GM23338 (cell line): Measurements from ENCODE around the gene LRRFIP1. TPM values are rescaled to one million over a fixed set of nuclear protein-coding genes. Genes with fewer than 3 reads are reported as not detected.

ENCODE experiments used
- ATAC-seq: fragments of 200-7000 bp; cut with Tn5 transposase; 3 replicates; pipeline ENCODE4 v1.9.1; 2020
- DNase-seq: peaks from one replicate; pipeline ENCODE4 v3.0.0-alpha.2; 2015; ENCODE audit warnings: low spot score
- H2AFZ ChIP-seq: fragments of 200-600 bp; sonication (generic); 2 replicates; pipeline ENCODE4 v1.8.0; 2016; ENCODE audit warnings: antibody characterized with exemption, mild to moderate bottlenecking, moderate library complexity
- H3F3A ChIP-seq: fragments of 200-600 bp; sonication (generic); replicated peaks from 2 replicates; pipeline ENCODE4 v1.8.0; 2017; ENCODE audit warnings: antibody characterized with exemption, mixed run types, low read depth
- H3K27ac ChIP-seq: fragments of 200-600 bp; sonication (generic); 2 replicates; pipeline ENCODE4 v1.6.1; 2016; ENCODE audit warnings: low read depth
- H3K27me3 ChIP-seq: fragments of 200-600 bp; sonication (generic); 2 replicates; pipeline ENCODE4 v1.8.0; 2016; ENCODE audit warnings: mild to moderate bottlenecking, mixed run types, moderate library complexity; ENCODE audit not compliant: insufficient read depth
- H3K36me3 ChIP-seq: fragments of 200-600 bp; sonication (generic); 2 replicates; pipeline ENCODE4 v1.8.0; 2016; ENCODE audit warnings: mild to moderate bottlenecking; ENCODE audit not compliant: insufficient read depth
- H3K4me1 ChIP-seq: fragments of 200-600 bp; sonication (generic); 2 replicates; pipeline ENCODE4 v1.8.0; 2016; ENCODE audit warnings: mild to moderate bottlenecking, moderate library complexity; ENCODE audit not compliant: insufficient read depth
- H3K4me2 ChIP-seq: fragments of 200-600 bp; sonication (generic); 2 replicates; pipeline ENCODE4 v1.7.1; 2017; ENCODE audit warnings: mixed run types
- H3K4me3 ChIP-seq: fragments of 200-600 bp; sonication (generic); 2 replicates; pipeline ENCODE4 v1.6.1; 2016; ENCODE audit warnings: mixed run types
- H3K79me2 ChIP-seq: fragments of 200-600 bp; sonication (generic); replicated peaks from 2 replicates; pipeline ENCODE4 v1.8.0; 2017; ENCODE audit warnings: mild to moderate bottlenecking; ENCODE audit not compliant: insufficient read depth
- H3K9me2 ChIP-seq: fragments of 200-600 bp; sonication (generic); 2 replicates; pipeline ENCODE4 v1.8.0; 2017; ENCODE audit not compliant: insufficient read depth
- H4K20me1 ChIP-seq: fragments of 200-600 bp; sonication (generic); replicated peaks from 2 replicates; pipeline ENCODE4 v1.8.0; 2017; ENCODE audit warnings: mild to moderate bottlenecking; ENCODE audit not compliant: insufficient read depth
- H3K27ac Mint-ChIP-seq: 2 replicates; pipeline ENCODE4 v1.8.0; 2020; ENCODE audit warnings: inconsistent platforms, mild to moderate bottlenecking, moderate library complexity, mixed read lengths
- H3K27me3 Mint-ChIP-seq: 3 replicates; pipeline ENCODE4 v1.8.0; 2022; ENCODE audit warnings: low read depth, mild to moderate bottlenecking, moderate library complexity, mixed read lengths, inconsistent platforms; ENCODE audit not compliant: insufficient read depth, poor library complexity
- H3K36me3 Mint-ChIP-seq: 3 replicates; pipeline ENCODE4 v1.8.0; 2021; ENCODE audit warnings: low read depth, mild to moderate bottlenecking, inconsistent platforms, moderate library complexity, mixed read lengths
- H3K4me1 Mint-ChIP-seq: 3 replicates; pipeline ENCODE4 v1.8.0; 2020; ENCODE audit warnings: mild to moderate bottlenecking, inconsistent platforms, mixed read lengths
- H3K4me3 Mint-ChIP-seq: 3 replicates; pipeline ENCODE4 v1.8.0; 2021; ENCODE audit warnings: moderate library complexity, mild to moderate bottlenecking, inconsistent platforms, mixed read lengths
- H3K9me3 Mint-ChIP-seq: 3 replicates; pipeline ENCODE4 v1.8.0; 2020; ENCODE audit warnings: moderate library complexity, mild to moderate bottlenecking, inconsistent platforms, mixed read lengths
- CREB1 ChIP-seq: fragments of 250-450 bp; sonication (Bioruptor Pico); IDR thresholded peaks from 2 replicates; pipeline ENCODE4 v1.5.0; 2020; ENCODE audit warnings: low read depth, mild to moderate bottlenecking, moderate library complexity
- EZH2 ChIP-seq: fragments of 200-600 bp; sonication (generic); IDR thresholded peaks from one replicate; pipeline ENCODE4 v1.8.0; 2017; ENCODE audit warnings: antibody characterized with exemption, mild to moderate bottlenecking, low read depth; ENCODE audit not compliant: unreplicated experiment
- EZH2phosphoT487 ChIP-seq: fragments of 200-600 bp; sonication (generic); IDR thresholded peaks from one replicate; pipeline ENCODE4 v1.8.1; 2018; ENCODE audit warnings: antibody characterized with exemption; ENCODE audit not compliant: unreplicated experiment
- JUNB ChIP-seq: IDR thresholded peaks from one replicate; pipeline ENCODE4 v1.6.1; 2016; ENCODE audit warnings: antibody characterized with exemption; ENCODE audit not compliant: unreplicated experiment
- NANOG ChIP-seq: IDR thresholded peaks from 2 replicates; pipeline ENCODE4 v1.6.1; 2016; ENCODE audit warnings: antibody characterized with exemption, borderline replicate concordance
- STAT1 ChIP-seq: IDR thresholded peaks from one replicate; pipeline ENCODE4 v1.6.1; 2016; ENCODE audit warnings: antibody characterized with exemption; ENCODE audit not compliant: unreplicated experiment
- ZNF114 ChIP-seq: fragments of 250-450 bp; sonication (Bioruptor Pico); IDR thresholded peaks from 2 replicates; pipeline ENCODE4 v1.5.0; 2020; ENCODE audit warnings: mild to moderate bottlenecking, moderate library complexity
- ZNF331 ChIP-seq: fragments of 250-450 bp; sonication (Bioruptor Pico); IDR thresholded peaks from 2 replicates; pipeline ENCODE4 v1.5.0; 2020; ENCODE audit warnings: low read depth, mild to moderate bottlenecking, moderate library complexity
- polyA plus RNA-seq: library from polyadenylated mRNA; unstranded; fragments of >200 nt; fragmentation: Nextera tagmentation; extraction: Ambion mirVana; gene quantifications from 2 replicates; pipeline ENCODE4 v1.2.1, GENCODE V29; 2016
- total RNA-seq: library from RNA; depleted of rRNA; stranded (reverse); fragments of >200 nt; shearing (Covaris generic); gene quantifications from 2 replicates; pipeline ENCODE4 v1.2.3, GENCODE V29; 2014
- TF ChIP-seq, protein P1 (sequence below): fragments of 250-450 bp; sonication (Bioruptor Pico); IDR thresholded peaks from 2 replicates; pipeline ENCODE4 v1.5.0; 2020; ENCODE audit warnings: mild to moderate bottlenecking, moderate library complexity

The LRRFIP1 gene
- total and polyA plus RNA-seq, 2 experiments from 2014 or later, result 59.6 to 178 TPM

DNA sequence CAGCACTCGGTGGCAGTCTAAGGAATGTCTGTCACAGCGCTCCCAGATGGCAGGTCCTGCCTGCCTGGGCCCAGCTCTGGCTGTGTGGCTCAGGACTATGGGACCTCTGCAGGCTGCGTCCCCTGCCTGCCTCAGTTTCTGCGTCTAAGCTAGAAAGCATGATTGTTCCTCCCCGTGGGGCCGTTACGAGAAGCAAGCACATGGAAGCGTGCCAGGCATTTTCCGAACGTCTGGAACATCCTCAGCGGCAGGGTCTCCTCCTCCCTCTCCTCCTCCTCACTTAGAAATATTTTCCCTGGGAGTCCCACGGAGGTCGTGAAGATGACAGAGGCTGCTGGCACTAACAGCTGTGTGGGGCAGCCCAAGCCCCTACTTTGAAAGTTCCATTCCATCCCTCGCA lies 43.3 kb downstream of the LRRFIP1 start (continued):
- no peak for TF ChIP-seq EZH2phosphoT487
- TF ChIP-seq CREB1 (CRISPR knock-in tag), result no peak
- TF ChIP-seq JUNB, result no peak
- TF ChIP-seq ZNF114 (CRISPR knock-in tag), result no peak
- no peak for TF ChIP-seq NANOG
- no peak for TF ChIP-seq STAT1
- TF ChIP-seq ZNF331 (CRISPR knock-in tag), result no peak
- TF ChIP-seq, protein P1, sequence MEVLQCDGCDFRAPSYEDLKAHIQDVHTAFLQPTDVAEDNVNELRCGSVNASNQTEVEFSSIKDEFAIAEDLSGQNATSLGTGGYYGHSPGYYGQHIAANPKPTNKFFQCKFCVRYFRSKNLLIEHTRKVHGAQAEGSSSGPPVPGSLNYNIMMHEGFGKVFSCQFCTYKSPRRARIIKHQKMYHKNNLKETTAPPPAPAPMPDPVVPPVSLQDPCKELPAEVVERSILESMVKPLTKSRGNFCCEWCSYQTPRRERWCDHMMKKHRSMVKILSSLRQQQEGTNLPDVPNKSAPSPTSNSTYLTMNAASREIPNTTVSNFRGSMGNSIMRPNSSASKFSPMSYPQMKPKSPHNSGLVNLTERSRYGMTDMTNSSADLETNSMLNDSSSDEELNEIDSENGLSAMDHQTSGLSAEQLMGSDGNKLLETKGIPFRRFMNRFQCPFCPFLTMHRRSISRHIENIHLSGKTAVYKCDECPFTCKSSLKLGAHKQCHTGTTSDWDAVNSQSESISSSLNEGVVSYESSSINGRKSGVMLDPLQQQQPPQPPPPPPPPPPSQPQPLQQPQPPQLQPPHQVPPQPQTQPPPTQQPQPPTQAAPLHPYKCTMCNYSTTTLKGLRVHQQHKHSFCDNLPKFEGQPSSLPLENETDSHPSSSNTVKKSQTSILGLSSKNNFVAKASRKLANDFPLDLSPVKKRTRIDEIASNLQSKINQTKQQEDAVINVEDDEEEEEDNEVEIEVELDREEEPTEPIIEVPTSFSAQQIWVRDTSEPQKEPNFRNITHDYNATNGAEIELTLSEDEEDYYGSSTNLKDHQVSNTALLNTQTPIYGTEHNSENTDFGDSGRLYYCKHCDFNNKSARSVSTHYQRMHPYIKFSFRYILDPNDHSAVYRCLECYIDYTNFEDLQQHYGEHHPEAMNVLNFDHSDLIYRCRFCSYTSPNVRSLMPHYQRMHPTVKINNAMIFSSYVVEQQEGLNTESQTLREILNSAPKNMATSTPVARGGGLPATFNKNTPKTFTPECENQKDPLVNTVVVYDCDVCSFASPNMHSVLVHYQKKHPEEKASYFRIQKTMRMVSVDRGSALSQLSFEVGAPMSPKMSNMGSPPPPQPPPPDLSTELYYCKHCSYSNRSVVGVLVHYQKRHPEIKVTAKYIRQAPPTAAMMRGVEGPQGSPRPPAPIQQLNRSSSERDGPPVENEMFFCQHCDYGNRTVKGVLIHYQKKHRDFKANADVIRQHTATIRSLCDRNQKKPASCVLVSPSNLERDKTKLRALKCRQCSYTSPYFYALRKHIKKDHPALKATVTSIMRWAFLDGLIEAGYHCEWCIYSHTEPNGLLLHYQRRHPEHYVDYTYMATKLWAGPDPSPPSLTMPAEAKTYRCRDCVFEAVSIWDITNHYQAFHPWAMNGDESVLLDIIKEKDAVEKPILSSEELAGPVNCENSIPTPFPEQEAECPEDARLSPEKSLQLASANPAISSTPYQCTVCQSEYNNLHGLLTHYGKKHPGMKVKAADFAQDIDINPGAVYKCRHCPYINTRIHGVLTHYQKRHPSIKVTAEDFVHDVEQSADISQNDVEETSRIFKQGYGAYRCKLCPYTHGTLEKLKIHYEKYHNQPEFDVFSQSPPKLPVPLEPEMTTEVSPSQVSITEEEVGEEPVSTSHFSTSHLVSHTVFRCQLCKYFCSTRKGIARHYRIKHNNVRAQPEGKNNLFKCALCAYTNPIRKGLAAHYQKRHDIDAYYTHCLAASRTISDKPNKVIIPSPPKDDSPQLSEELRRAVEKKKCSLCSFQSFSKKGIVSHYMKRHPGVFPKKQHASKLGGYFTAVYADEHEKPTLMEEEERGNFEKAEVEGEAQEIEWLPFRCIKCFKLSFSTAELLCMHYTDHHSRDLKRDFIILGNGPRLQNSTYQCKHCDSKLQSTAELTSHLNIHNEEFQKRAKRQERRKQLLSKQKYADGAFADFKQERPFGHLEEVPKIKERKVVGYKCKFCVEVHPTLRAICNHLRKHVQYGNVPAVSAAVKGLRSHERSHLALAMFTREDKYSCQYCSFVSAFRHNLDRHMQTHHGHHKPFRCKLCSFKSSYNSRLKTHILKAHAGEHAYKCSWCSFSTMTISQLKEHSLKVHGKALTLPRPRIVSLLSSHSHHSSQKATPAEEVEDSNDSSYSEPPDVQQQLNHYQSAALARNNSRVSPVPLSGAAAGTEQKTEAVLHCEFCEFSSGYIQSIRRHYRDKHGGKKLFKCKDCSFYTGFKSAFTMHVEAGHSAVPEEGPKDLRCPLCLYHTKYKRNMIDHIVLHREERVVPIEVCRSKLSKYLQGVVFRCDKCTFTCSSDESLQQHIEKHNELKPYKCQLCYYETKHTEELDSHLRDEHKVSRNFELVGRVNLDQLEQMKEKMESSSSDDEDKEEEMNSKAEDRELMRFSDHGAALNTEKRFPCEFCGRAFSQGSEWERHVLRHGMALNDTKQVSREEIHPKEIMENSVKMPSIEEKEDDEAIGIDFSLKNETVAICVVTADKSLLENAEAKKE (CRISPR knock-in tag), result no peak
- TF ChIP-seq EZH2, result no peak

DNA sequence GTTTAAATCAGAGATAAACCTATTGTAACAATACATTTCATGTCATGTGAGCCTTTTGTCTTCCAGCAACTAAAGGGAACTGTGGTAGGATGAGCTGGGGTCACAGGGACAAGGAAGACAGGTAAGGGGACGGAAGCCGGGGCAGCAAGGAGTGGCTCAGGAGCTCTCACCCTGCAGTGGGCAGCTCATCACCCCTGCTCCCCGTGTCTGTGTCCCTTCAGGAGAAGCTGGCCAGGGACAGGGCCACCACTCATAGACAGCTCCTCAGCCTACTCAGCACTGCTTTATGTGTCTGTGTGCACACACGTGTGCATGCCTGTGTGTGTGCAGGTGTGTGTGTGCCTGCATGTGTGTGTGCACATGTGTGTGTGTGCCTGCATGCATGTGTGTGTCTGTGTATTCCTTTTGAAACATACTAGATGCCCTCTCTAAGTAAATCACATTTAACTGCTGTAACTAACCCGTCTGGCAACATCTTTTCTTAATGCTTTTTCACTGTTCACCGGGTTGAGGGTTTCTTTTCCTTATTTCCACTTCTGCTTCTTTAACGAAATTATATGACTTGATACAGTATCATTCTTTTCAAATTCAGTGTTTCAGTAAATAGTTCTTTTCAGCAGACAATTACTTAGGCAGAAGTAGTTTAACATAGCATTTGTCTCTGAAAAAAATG lies 44.2 kb downstream of the LRRFIP1 start:
- Mint-ChIP-seq H3K27me3 (peaks cover 17% of the 10 kb centered on the region), H3K4me1 (peaks cover 57% of the 10 kb centered on the region), H3K9me3 (no peaks in the 10 kb centered on the region), H3K27ac (no peak overlapping the region), H3K36me3 (no peaks in the 10 kb centered on the region; the same call in 2 of the 3 replicates), H3K4me3 (no peak overlapping the region)
- no peak overlapping the region for H2AFZ ChIP-seq
- H3F3A ChIP-seq, result peaks cover 3% of the 10 kb centered on the region; the same call in 1 of the 2 replicates
- no peak for DNase-seq
- no peak overlapping the region for H3K4me3 ChIP-seq
- peaks cover 4% of the 10 kb centered on the region for H4K20me1 ChIP-seq
- no peak overlapping the region for H3K4me2 ChIP-seq
- H3K4me1 ChIP-seq, result peaks cover 37% of the 10 kb centered on the region
- TF ChIP-seq STAT1 (no peak), ZNF114 (CRISPR knock-in tag) (no peak)
- ATAC-seq, result no peak
- no peak overlapping the region for H3K27ac ChIP-seq
- H3K9me2 ChIP-seq, result no peaks in the 10 kb centered on the region
- no peaks in the 10 kb centered on the region for H3K27me3 ChIP-seq
- H3K79me2 ChIP-seq, result peaks cover 4% of the 10 kb centered on the region; the same call in 1 of the 2 replicates
- H3K36me3 ChIP-seq, result no peaks in the 10 kb centered on the region
